Transverse colon (tissue), 4 donors: ENCODE data around the gene ARL15.

Source experiments
- CTCF ChIP-seq, 5 experiments: fragments of 200-600 bp in 3 of 5; fragments of 450-650 bp in 2 of 5; sonication (generic) in 3 of 5; IDR thresholded peaks; 1 replicate in 2 of 5; 2 replicates in 3 of 5; pipeline ENCODE4 v1.5.1; 2016 to 2017; ENCODE audit warnings: antibody characterized with exemption in 5 of 5, inconsistent platforms in 3 of 5, mild to moderate bottlenecking in 2 of 5, moderate library complexity in 1 of 5
- POLR2A ChIP-seq: fragments of 450-650 bp; IDR thresholded peaks from one replicate; pipeline ENCODE4 v1.6.1; 2016; ENCODE audit warnings: antibody characterized with exemption, mild to moderate bottlenecking, moderate library complexity
- POLR2AphosphoS5 ChIP-seq, 3 donors: sonication (generic); formaldehyde crosslinking; IDR thresholded peaks; one replicate each; pipeline ENCODE4 v1.6.1; 2016; ENCODE audit warnings: antibody characterized with exemption in 3 of 3

- TF ChIP-seq CTCF (IDR thresholded peaks at IDR 0.05) (no peak), POLR2AphosphoS5 (IDR thresholded peaks at IDR 0.05) (no peak), POLR2A (no peak)
Measured at GRCh38 chr5:54309276-54309675, 1.1 kb downstream of the ARL15 start.
